HG02938 (cell line): ENCODE measurements around the gene GLYATL2.

Experiments used
- ATAC-seq: cut with Tn5 transposase; IDR thresholded peaks from one replicate; pipeline ENCODE4 v1.9.1; 2021; ENCODE audit warnings: mild to moderate bottlenecking, moderate library complexity; ENCODE audit not compliant: unreplicated experiment

GLYATL2 gene

DNA sequence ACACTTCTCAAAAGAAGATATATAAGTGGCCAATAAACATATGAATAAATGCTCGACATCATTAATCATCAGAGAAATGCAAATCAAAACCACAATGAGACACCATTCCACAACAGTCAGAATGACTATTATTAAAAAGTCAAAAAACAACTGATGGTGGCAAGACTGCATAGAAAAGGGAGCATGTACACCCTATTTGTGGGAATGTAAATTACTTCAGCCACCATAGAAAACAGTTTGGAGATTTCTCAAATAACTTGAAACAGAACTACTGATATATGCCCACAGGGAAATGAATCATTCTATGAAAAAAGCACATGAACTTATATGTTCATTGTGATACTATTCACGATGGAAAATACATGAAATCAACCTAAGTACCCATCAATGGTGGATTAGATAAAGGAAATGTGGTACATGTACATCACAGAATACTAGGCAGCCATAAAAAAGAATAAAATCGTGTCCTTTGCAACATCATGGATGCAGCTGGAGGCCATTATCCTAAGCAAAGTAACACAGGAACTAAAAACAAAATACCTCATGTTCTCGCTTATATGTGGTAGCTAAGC lies 42.4 kb downstream of the GLYATL2 start:
- ATAC-seq, result no peak

DNA sequence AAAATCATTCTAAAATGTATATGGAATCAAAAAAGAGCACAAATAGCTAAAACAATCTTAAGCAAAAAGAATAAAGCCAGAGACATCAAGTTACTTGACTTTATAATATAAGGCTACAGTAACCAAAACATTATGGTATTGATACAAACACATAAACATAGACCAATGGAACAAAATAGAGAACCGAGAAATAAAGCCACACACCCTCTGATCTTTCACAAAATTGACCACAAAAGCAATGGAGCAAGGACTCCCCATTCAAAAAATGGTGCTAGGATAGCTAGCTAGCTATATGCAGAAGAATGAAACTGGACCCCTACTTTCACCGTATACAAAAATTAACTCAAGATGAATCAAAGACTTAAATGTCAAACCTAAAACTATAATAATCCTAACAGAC lies 43.2 kb downstream of the GLYATL2 start:
- ATAC-seq, result no peak

DNA sequence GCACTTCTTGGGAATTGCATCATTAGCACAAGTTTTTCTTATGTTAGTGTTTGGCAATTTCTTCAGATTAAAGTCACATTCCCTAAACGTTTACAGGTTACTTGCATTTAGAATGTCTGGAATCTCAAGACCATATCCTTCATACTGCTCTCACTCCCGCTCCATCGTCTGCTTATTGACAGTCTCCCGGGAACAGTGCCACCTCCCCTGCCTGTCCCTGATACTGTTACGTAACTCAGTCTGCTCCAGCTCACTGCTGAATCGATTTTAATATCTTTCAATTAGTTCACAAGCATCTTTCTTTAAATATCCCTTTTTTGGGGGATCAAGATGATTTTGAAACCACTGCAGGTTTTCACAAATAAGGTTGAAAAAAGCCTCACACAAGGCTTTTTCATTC lies 48.2 kb downstream of the GLYATL2 start:
- no peak for ATAC-seq

DNA sequence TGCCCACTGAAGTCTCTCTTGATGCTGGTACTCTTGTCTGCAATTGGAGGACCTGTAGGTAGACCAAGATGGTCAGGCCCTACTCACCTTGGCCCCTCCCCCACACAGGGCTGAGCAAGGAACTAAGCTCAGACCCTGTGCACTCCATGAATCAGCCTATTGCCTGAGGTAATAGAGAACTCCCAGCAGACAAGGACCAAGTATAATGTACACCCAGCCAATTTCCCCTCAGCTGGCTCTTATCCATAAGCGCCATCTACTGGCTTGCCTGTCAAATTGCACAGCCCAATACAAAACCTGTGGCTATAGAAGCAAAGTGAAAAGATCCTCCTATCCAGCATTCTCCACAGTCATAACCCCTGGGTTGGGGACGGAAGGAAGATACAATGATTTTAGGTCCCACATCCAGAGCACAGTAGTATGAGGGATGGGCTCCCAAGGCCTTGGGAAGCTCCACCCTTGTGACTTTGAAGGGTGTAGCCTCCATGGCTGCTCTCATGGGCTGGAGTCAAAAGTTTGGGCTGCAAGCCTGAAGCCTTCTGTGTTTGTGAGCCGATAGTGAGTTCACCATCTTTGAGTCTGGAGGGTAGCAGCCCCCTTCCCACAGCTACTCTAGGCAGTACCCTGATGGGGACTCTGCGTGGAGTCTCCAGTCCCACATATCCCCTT lies 56.0 kb downstream of the GLYATL2 start:
- peak; percentile 94 for ATAC-seq

DNA sequence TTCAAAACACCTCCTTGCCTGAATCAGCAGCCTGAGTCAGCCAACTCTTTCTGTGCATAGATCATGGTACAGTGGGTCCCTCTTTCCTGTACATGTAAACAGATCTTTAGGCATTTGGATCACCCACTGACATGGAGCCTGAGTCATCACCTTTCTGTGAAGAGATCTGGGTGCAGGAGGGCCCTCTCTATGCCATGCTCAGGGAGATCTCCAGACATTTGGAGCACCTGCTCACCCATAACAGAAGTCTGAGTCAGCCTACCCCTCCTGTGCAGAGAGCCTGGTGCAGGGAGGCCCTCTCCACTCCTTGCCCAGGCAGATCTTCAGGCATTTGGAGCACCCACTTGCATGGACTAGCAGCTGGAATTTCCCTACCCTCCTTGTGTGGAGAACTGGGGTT lies 56.6 kb downstream of the GLYATL2 start:
- ATAC-seq, result no peak

DNA sequence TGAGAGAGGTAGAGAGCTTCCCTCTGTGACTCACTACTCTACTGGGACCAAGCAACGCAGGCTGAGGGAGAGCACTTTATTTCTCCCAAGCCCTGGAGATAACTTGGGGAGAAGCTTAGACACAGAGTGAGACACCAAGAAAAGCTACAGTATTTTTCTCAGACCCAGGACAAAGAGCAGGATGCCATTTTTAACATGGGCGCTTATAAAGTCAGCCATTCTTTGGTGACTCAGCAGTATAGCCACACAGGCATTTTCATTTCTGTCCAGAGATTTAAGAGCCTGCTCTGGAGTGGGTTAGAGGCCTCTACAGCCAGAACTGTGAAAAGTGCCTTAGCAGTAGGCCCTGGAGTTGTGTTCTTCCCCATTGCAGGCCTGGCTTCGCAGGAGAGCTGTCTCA lies 57.8 kb downstream of the GLYATL2 start:
- ATAC-seq, result no peak

DNA sequence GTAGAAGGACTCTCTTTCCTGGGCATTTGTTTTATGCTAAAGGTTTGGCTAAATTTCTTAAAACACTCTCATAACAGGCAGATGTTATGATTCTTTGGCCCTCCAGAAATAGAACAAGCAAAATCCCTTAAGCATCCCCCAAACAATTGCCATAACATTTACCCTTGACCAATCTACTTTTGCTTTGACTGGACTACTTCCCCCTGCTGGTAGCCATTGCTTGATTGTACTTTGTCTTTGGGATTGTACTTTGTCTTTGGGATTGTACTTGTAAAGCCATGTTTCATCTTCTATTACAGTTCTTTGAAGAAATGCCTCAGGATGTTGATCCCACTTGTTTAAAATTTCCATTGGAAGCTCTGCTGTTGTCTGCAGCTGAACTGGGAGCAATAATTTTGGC lies 59.5 kb downstream of the GLYATL2 start:
- ATAC-seq, result no peak
